ENCODE data around the gene PTGR3.

- no peak for TF ChIP-seq CTCF (IDR thresholded peaks at IDR 0.05)
- TF ChIP-seq POLR2AphosphoS5 (IDR thresholded peaks at IDR 0.05) = no peak
- TF ChIP-seq POLR2A (IDR thresholded peaks at IDR 0.05) = no peak
- no peak for TF ChIP-seq EP300 (IDR thresholded peaks at IDR 0.05)
These were observed 9.4 kb upstream of the PTGR3 start for GRCh38 chr18:75218065-75218923.

Data from gastroesophageal sphincter (tissue), 3 donors.